HFFc6 (cell line): ENCODE measurements around the gene CCDC157. TPM values are rescaled to one million over a fixed set of nuclear protein-coding genes. Genes with fewer than 3 reads are reported as not detected.

Experiments used
- DNase-seq: peaks from one replicate; pipeline ENCODE4 v3.0.0-alpha.2; 2018
- H3K27ac Mint-ChIP-seq: 2 replicates; pipeline ENCODE4 v1.8.0; 2020; ENCODE audit warnings: mild to moderate bottlenecking, mixed read lengths
- H3K27me3 Mint-ChIP-seq: 2 replicates; pipeline ENCODE4 v1.8.0; 2021; ENCODE audit warnings: mild to moderate bottlenecking, moderate library complexity, mixed read lengths; ENCODE audit not compliant: insufficient read depth
- H3K36me3 Mint-ChIP-seq: 2 replicates; pipeline ENCODE4 v1.8.0; 2021; ENCODE audit warnings: low read depth, mixed read lengths
- H3K4me1 Mint-ChIP-seq: 2 replicates; pipeline ENCODE4 v1.8.0; 2020; ENCODE audit warnings: low read depth, mixed read lengths
- H3K4me3 Mint-ChIP-seq: 2 replicates; pipeline ENCODE4 v1.8.0; 2020; ENCODE audit warnings: mild to moderate bottlenecking, moderate library complexity, mixed read lengths
- H3K9me3 Mint-ChIP-seq: 2 replicates; pipeline ENCODE4 v1.8.0; 2020; ENCODE audit warnings: mild to moderate bottlenecking, mixed read lengths
- CTCF ChIP-seq: fragments of 200-600 bp; sonication (generic); IDR thresholded peaks from 2 replicates; pipeline ENCODE4 v1.5.0; 2021; ENCODE audit warnings: antibody characterized with exemption, mild to moderate bottlenecking
- total RNA-seq, 6 experiments: library from RNA; stranded (reverse); fragmentation: NEBNext Ultra II Directional; extraction: Animal tissue kit (Norgen Biotek cat#: 25700); gene quantifications; 2 replicates in 1 of 6; 3 replicates in 5 of 6; pipeline ENCODE4 v1.2.3, GENCODE V29; 2021

The CCDC157 gene
- total RNA-seq, 6 experiments from 2014 or later = 1.4 to 1.6 (median 1.5) TPM

- Mint-ChIP-seq H3K4me1 (no peaks in the 10 kb centered on the region), H3K27ac (no peak overlapping the region), H3K36me3 (no peaks in the 10 kb centered on the region), H3K9me3 (no peaks in the 10 kb centered on the region), H3K4me3 (no peak overlapping the region), H3K27me3 (no peaks in the 10 kb centered on the region)
- no peak for TF ChIP-seq CTCF
- no peak for DNase-seq
Observed at GRCh38 chr22:30375312-30375849, 18.6 kb downstream of the CCDC157 start.

- no peak for DNase-seq
- Mint-ChIP-seq H3K4me3 (no peak overlapping the region), H3K27me3 (no peaks in the 10 kb centered on the region), H3K4me1 (no peaks in the 10 kb centered on the region), H3K36me3 (no peaks in the 10 kb centered on the region), H3K9me3 (no peaks in the 10 kb centered on the region), H3K27ac (no peak overlapping the region)
- no peak for TF ChIP-seq CTCF
Observed at GRCh38 chr22:30380011-30380410, 23.2 kb downstream of the CCDC157 start.

GRCh38 chr22:30381264-30381663 is 24.5 kb downstream of the CCDC157 start:
- Mint-ChIP-seq H3K4me3 (no peak overlapping the region), H3K9me3 (no peaks in the 10 kb centered on the region), H3K27me3 (no peaks in the 10 kb centered on the region), H3K27ac (no peak overlapping the region), H3K36me3 (no peaks in the 10 kb centered on the region), H3K4me1 (peaks cover 3% of the 10 kb centered on the region)
- DNase-seq = no peak
- no peak for TF ChIP-seq CTCF

GRCh38 chr22:30382340-30382739 is 25.5 kb downstream of the CCDC157 start:
- no peaks in the 10 kb centered on the region for H3K27me3 Mint-ChIP-seq
- no peak overlapping the region for H3K4me3 Mint-ChIP-seq
- H3K4me1 Mint-ChIP-seq = peaks cover 9% of the 10 kb centered on the region
- no peak for TF ChIP-seq CTCF
- H3K27ac Mint-ChIP-seq = no peak overlapping the region
- no peak for DNase-seq
- H3K36me3 Mint-ChIP-seq = no peaks in the 10 kb centered on the region
- no peaks in the 10 kb centered on the region for H3K9me3 Mint-ChIP-seq

GRCh38 chr22:30383061-30383460 is 26.3 kb downstream of the CCDC157 start:
- no peaks in the 10 kb centered on the region for H3K36me3 Mint-ChIP-seq
- no peak for DNase-seq
- no peak overlapping the region for H3K4me3 Mint-ChIP-seq
- H3K27me3 Mint-ChIP-seq = no peaks in the 10 kb centered on the region
- H3K9me3 Mint-ChIP-seq = no peaks in the 10 kb centered on the region
- no peak overlapping the region for H3K27ac Mint-ChIP-seq
- no peak for TF ChIP-seq CTCF
- H3K4me1 Mint-ChIP-seq = peaks cover 13% of the 10 kb centered on the region

GRCh38 chr22:30385942-30386341 is 29.1 kb downstream of the CCDC157 start:
- DNase-seq = no peak
- no peaks in the 10 kb centered on the region for H3K36me3 Mint-ChIP-seq
- TF ChIP-seq CTCF = no peak
- H3K4me1 Mint-ChIP-seq = peaks cover 13% of the 10 kb centered on the region
- no peaks in the 10 kb centered on the region for H3K27me3 Mint-ChIP-seq
- H3K4me3 Mint-ChIP-seq = peak overlapping the region; percentile 91
- H3K9me3 Mint-ChIP-seq = no peaks in the 10 kb centered on the region
- H3K27ac Mint-ChIP-seq = no peak overlapping the region
